K562 (cell line): ENCODE results near the gene BTRC. TPM values are rescaled to one million over a fixed set of nuclear protein-coding genes. Genes with fewer than 3 reads are reported as not detected.

ENCODE experiments used
- BRD4 ChIP-seq: fragments of 200-600 bp; sonication (generic); IDR thresholded peaks from 2 replicates; pipeline ENCODE4 v1.6.1; 2017; ENCODE audit warnings: inconsistent platforms
- CCNT2 ChIP-seq: IDR thresholded peaks from 2 replicates; pipeline ENCODE4 v1.6.1; 2011; ENCODE audit warnings: borderline replicate concordance, low read depth, mild to moderate bottlenecking, moderate library complexity, mixed read lengths, low read length; ENCODE audit not compliant: insufficient read length; ENCODE audit errors: extremely low read depth
- CREM ChIP-seq: IDR thresholded peaks from 2 replicates; pipeline ENCODE4 v1.6.1; 2014; ENCODE audit warnings: antibody characterized with exemption, low read depth
- DPF2 ChIP-seq: fragments of 450-650 bp; IDR thresholded peaks from 2 replicates; pipeline ENCODE4 v1.6.1; 2016
- FOXP1 ChIP-seq: sonication (generic); formaldehyde crosslinking; IDR thresholded peaks from 2 replicates; pipeline ENCODE4 v1.8.0; 2022; ENCODE audit warnings: mild to moderate bottlenecking, missing genetic modification reagents
- HDGF ChIP-seq: fragments of 450-650 bp; IDR thresholded peaks from 2 replicates; pipeline ENCODE4 v1.6.1; 2016
- KDM2B ChIP-seq: fragments of 250-450 bp; sonication (Bioruptor Pico); IDR thresholded peaks from 2 replicates; pipeline ENCODE4 v1.8.0; 2021; ENCODE audit warnings: mild to moderate bottlenecking, moderate library complexity
- L3MBTL2 ChIP-seq: fragments of 450-650 bp; IDR thresholded peaks from 2 replicates; pipeline ENCODE4 v1.6.1; 2016; ENCODE audit warnings: mild to moderate bottlenecking, moderate library complexity
- RBM25 ChIP-seq: fragments of 200-400 bp; formaldehyde crosslinking; IDR thresholded peaks from 2 replicates; pipeline ENCODE4 v1.6.1; 2018; ENCODE audit warnings: low read length, low read depth, moderate library complexity; ENCODE audit not compliant: severe bottlenecking
- SMAD1 ChIP-seq: fragments of 150-350 bp; IDR thresholded peaks from 2 replicates; pipeline ENCODE4 v1.6.1; 2014; ENCODE audit warnings: low read length, low read depth; ENCODE audit not compliant: partially characterized antibody
- TBP ChIP-seq: optimal IDR thresholded peaks from 2 replicates; pipeline ENCODE3; 2011; ENCODE audit warnings: low read depth, low read length, improper control_type of control experiment
- TCF7L2 ChIP-seq: fragments of 150-350 bp; IDR thresholded peaks from 2 replicates; pipeline ENCODE4 v1.6.1; 2016; ENCODE audit warnings: low read depth, mild to moderate bottlenecking, low read length, moderate library complexity
- ZNF124 ChIP-seq: sonication (generic); formaldehyde crosslinking; IDR thresholded peaks from 2 replicates; pipeline ENCODE4 v1.8.1; 2022; ENCODE audit warnings: missing genetic modification reagents
- polyA plus RNA-seq, 8 experiments: library from polyadenylated mRNA; depleted of rRNA in 4 of 8; stranded (reverse) in 5 of 8; unstranded in 3 of 8; fragments of >200 nt; fragmentation: Nextera tagmentation in 2 of 8; fragmentation: Illumina TruSeq in 1 of 8; extraction: Ambion mirVana in 2 of 8; extraction: Trizol in 1 of 8; gene quantifications; 2 replicates each; pipeline versions ENCODE4 v1.2.1 to v1.2.3, GENCODE V29; 2011 to 2014; ENCODE audit warnings: inconsistent platforms in 1 of 8, missing spikeins in 1 of 8
- total RNA-seq, 7 experiments: library from RNA; depleted of rRNA in 6 of 7; stranded (reverse); fragments of >200 nt in 6 of 7; fragmentation: Illumina TruSeq in 2 of 7; extraction: Trizol in 2 of 7; gene quantifications; 2 replicates each; pipeline versions ENCODE4 v1.2.1 to v1.2.3, GENCODE V29; 2011 to 2021; ENCODE audit warnings: low replicate concordance in 1 of 7
- TF ChIP-seq, protein P1 (sequence below), 2 experiments: fragments of 450-650 bp in 1 of 2; sonication (generic) in 1 of 2; formaldehyde crosslinking; conservative IDR thresholded peaks; 2 replicates each; pipeline versions ENCODE4 v1.4.0 to v1.8.1; 2020 to 2022; ENCODE audit warnings: mild to moderate bottlenecking in 1 of 2, missing genetic modification reagents in 1 of 2
- TF ChIP-seq, protein P2 (sequence below): sonication (generic); formaldehyde crosslinking; IDR thresholded peaks from 2 replicates; pipeline ENCODE4 v1.9.0; 2022; ENCODE audit warnings: mild to moderate bottlenecking, missing genetic modification reagents
- TF ChIP-seq, protein P3 (sequence below): fragments of 250-450 bp; sonication (Bioruptor Pico); IDR thresholded peaks from 2 replicates; pipeline ENCODE4 v1.4.0; 2020; ENCODE audit warnings: mild to moderate bottlenecking
- TF ChIP-seq, protein P4 (sequence below): fragments of 200-400 bp; formaldehyde crosslinking; IDR thresholded peaks from 2 replicates; pipeline ENCODE4 v1.6.1; 2017; ENCODE audit warnings: mild to moderate bottlenecking, low read depth, low read length, moderate library complexity
- TF ChIP-seq, protein P5 (sequence below): sonication (generic); IDR thresholded peaks from 2 replicates; pipeline ENCODE4 v1.6.1; 2016
- TF ChIP-seq, protein P6 (sequence below): sonication (generic); formaldehyde crosslinking; IDR thresholded peaks from 2 replicates; pipeline ENCODE4 v1.8.1; 2023; ENCODE audit warnings: mild to moderate bottlenecking, missing genetic modification reagents

Gene BTRC
- total and polyA plus RNA-seq, 9 of the 15 experiments (the other 6 are each of a cell fraction or from before 2014, with no cell fraction given) = 1.6 to 15.4 (median 7.0) TPM

DNA sequence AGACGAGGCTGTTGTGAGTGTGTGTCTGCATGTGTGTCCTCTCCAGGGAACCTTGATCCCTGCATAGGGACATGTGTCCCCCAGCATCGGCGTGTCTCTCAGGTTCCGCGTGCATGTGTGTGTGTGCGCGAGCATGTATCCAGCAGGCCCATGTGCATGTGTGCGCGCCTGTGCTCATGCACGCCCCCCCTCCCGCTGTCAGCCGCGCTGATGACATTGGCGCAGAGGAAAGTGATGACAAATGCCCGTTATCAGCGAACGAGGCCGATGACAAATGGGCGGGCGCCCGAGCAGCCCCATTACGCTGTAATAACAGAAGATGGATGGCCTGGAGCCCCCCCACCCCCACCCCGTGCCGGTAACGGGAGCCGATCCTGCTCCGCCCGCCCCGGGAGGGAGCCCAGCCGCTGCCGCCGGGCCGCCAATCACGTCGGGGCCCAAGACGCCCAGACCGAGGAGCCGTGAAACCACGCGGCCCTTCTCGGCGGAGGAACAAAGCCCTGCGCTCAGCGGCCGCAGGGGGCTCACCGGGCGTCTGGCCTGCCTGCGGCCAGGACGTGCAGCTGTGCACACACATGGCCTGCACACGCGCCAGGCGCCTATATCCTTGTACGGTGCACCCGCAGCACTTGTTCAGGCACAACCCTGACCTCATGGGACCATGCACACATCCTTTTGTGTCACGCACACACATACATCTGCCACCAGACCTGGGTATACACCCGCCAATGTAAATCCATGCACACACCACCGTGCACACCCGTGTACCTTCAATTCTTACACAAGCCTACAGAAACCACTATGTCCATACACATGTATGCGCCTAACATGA, 212.6 kb downstream of the BTRC start (continued):
- TF ChIP-seq, protein P1, sequence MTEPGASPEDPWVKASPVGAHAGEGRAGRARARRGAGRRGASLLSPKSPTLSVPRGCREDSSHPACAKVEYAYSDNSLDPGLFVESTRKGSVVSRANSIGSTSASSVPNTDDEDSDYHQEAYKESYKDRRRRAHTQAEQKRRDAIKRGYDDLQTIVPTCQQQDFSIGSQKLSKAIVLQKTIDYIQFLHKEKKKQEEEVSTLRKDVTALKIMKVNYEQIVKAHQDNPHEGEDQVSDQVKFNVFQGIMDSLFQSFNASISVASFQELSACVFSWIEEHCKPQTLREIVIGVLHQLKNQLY (CRISPR knock-in tag; conservative IDR thresholded peaks at IDR 0.05) = no peak
- TF ChIP-seq BRD4 (no peak), RBM25 (no peak), TCF7L2 (no peak), DPF2 (0 out of 2 replicates have a peak, but pooled peaks have one; percentile 24), ZNF124 (no peak), CCNT2 (peak; percentile 66), SMAD1 (no peak), L3MBTL2 (peak; percentile 89), TBP (no peak), CREM (peak; percentile 79), FOXP1 (CRISPR knock-in tag) (no peak), HDGF (no peak), KDM2B (CRISPR knock-in tag) (no peak)
- TF ChIP-seq, protein P2, sequence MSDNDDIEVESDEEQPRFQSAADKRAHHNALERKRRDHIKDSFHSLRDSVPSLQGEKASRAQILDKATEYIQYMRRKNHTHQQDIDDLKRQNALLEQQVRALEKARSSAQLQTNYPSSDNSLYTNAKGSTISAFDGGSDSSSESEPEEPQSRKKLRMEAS (CRISPR knock-in tag) = peak; percentile 90
- TF ChIP-seq, protein P3, sequence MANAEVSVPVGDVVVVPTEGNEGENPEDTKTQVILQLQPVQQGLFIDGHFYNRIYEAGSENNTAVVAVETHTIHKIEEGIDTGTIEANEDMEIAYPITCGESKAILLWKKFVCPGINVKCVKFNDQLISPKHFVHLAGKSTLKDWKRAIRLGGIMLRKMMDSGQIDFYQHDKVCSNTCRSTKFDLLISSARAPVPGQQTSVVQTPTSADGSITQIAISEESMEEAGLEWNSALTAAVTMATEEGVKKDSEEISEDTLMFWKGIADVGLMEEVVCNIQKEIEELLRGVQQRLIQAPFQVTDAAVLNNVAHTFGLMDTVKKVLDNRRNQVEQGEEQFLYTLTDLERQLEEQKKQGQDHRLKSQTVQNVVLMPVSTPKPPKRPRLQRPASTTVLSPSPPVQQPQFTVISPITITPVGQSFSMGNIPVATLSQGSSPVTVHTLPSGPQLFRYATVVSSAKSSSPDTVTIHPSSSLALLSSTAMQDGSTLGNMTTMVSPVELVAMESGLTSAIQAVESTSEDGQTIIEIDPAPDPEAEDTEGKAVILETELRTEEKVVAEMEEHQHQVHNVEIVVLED (CRISPR knock-in tag) = no peak
- TF ChIP-seq, protein P4, sequence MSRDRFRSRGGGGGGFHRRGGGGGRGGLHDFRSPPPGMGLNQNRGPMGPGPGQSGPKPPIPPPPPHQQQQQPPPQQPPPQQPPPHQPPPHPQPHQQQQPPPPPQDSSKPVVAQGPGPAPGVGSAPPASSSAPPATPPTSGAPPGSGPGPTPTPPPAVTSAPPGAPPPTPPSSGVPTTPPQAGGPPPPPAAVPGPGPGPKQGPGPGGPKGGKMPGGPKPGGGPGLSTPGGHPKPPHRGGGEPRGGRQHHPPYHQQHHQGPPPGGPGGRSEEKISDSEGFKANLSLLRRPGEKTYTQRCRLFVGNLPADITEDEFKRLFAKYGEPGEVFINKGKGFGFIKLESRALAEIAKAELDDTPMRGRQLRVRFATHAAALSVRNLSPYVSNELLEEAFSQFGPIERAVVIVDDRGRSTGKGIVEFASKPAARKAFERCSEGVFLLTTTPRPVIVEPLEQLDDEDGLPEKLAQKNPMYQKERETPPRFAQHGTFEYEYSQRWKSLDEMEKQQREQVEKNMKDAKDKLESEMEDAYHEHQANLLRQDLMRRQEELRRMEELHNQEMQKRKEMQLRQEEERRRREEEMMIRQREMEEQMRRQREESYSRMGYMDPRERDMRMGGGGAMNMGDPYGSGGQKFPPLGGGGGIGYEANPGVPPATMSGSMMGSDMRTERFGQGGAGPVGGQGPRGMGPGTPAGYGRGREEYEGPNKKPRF = no peak
- TF ChIP-seq, protein P5, sequence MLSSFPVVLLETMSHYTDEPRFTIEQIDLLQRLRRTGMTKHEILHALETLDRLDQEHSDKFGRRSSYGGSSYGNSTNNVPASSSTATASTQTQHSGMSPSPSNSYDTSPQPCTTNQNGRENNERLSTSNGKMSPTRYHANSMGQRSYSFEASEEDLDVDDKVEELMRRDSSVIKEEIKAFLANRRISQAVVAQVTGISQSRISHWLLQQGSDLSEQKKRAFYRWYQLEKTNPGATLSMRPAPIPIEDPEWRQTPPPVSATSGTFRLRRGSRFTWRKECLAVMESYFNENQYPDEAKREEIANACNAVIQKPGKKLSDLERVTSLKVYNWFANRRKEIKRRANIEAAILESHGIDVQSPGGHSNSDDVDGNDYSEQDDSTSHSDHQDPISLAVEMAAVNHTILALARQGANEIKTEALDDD = no peak
- TF ChIP-seq, protein P6, sequence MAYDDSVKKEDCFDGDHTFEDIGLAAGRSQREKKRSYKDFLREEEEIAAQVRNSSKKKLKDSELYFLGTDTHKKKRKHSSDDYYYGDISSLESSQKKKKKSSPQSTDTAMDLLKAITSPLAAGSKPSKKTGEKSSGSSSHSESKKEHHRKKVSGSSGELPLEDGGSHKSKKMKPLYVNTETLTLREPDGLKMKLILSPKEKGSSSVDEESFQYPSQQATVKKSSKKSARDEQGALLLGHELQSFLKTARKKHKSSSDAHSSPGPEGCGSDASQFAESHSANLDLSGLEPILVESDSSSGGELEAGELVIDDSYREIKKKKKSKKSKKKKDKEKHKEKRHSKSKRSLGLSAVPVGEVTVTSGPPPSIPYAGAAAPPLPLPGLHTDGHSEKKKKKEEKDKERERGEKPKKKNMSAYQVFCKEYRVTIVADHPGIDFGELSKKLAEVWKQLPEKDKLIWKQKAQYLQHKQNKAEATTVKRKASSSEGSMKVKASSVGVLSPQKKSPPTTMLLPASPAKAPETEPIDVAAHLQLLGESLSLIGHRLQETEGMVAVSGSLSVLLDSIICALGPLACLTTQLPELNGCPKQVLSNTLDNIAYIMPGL = no peak
